Gastroesophageal sphincter (tissue), 4 donors: ENCODE data around the gene BHLHE23. TPM values are rescaled to one million over a fixed set of nuclear protein-coding genes. Genes with fewer than 3 reads are reported as not detected.
"Not testable (repeated sequence)": the region's sequence is repeated elsewhere in the genome, so short reads cannot be mapped to it uniquely, and the experiment has no call there.

ENCODE experiments used
- ATAC-seq: fragments of 150-250 bp; one replicate; pipeline ENCODE4 v1.9.1; 2016; ENCODE audit warnings: mild to moderate bottlenecking, moderate library complexity
- H3K27ac ChIP-seq, 4 donors: fragments of 200-600 bp; sonication (generic) in 3 of 4; 1 replicate in 3 of 4; 2 replicates in 1 of 4; pipeline ENCODE4 v1.5.1; 2016 to 2019
- H3K27me3 ChIP-seq: fragments of 200-600 bp; sonication (generic); one replicate; pipeline ENCODE4 v1.5.1; 2019
- H3K36me3 ChIP-seq, 2 donors: fragments of 200-600 bp; sonication (generic); one replicate each; pipeline ENCODE4 v1.5.1; 2019; ENCODE audit warnings: control low read depth in 1 of 2
- H3K4me1 ChIP-seq, 3 donors: fragments of 200-600 bp; sonication (generic); 1 replicate in 2 of 3; 2 replicates in 1 of 3; pipeline ENCODE4 v1.5.1; 2016 to 2019; ENCODE audit warnings: control low read depth in 2 of 3
- H3K4me3 ChIP-seq, 2 donors: fragments of 200-600 bp; sonication (generic); one replicate each; pipeline ENCODE4 v1.5.1; 2019; ENCODE audit warnings: mild to moderate bottlenecking in 1 of 2, moderate library complexity in 1 of 2
- H3K9me3 ChIP-seq, 3 donors: fragments of 200-600 bp; sonication (generic); one replicate each; pipeline ENCODE4 v1.5.1; 2017 to 2019; ENCODE audit warnings: control low read depth in 2 of 3
- EP300 ChIP-seq: sonication (generic); formaldehyde crosslinking; IDR thresholded peaks from one replicate; pipeline ENCODE4 v1.6.1; 2017; ENCODE audit warnings: antibody characterized with exemption, mild to moderate bottlenecking
- POLR2A ChIP-seq, 2 donors: fragments of 450-650 bp; IDR thresholded peaks; one replicate each; pipeline ENCODE4 v1.6.1; 2017; ENCODE audit warnings: antibody characterized with exemption in 2 of 2, mild to moderate bottlenecking in 2 of 2, moderate library complexity in 1 of 2
- POLR2AphosphoS5 ChIP-seq: sonication (generic); formaldehyde crosslinking; IDR thresholded peaks from one replicate; pipeline ENCODE4 v1.6.1; 2017; ENCODE audit warnings: antibody characterized with exemption
- WGBS, 2 donors: methylation state at CpG; one replicate each; pipeline ENCODE4 v1.1.5; 2018; ENCODE audit warnings: low coverage in 1 of 2; 5-methylcytosine and 5-hydroxymethylcytosine counted together
- total RNA-seq, 4 donors: library from RNA; depleted of rRNA; stranded (reverse); fragments of >200 nt; gene quantifications; one replicate each; pipeline ENCODE4 v1.1.0, GENCODE V29; 2016
- TF ChIP-seq, protein P1 (sequence below), 4 experiments: fragments of 200-600 bp in 2 of 4; fragments of 450-650 bp in 2 of 4; sonication (generic) in 1 of 4; IDR thresholded peaks; one replicate each; pipeline ENCODE4 v1.5.1; 2017 to 2019; ENCODE audit warnings: antibody characterized with exemption in 4 of 4, mild to moderate bottlenecking in 2 of 4, moderate library complexity in 2 of 4

Gene BHLHE23
- total RNA-seq, 4 donors from 2014 or later = not detected

DNA sequence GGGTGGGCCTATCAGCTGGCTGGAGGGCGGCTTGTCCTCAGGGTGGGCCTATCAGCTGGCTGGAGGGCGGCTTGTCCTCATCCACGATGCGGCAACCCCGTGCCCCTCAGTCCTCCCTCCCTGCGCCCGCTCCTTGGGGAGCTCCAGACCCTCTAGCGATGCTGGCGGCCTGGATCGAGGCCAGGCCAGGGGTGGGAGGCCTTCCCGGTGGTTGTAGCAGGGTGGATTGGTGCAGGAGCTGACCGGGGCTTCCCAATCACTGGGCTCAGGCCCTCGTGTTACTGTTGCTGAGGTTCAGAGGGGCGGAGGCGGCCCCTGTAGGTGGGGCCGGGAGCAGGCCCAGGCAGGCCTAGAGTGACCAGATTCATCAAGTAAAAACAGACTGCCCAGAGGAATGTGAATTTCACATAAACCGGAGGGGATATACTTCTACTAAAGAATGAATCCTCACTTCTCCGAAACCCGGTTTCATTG lies 45.4 kb downstream of the BHLHE23 start:
- Histone ChIP-seq H3K9me3 (no peaks in the 10 kb centered on the region), H3K4me3 (no peak overlapping the region), H3K36me3 (peaks cover 0 to 59% of the 10 kb centered on the region in 2 donors), H3K4me1 (no peaks in the 10 kb centered on the region), H3K27me3 (no peaks in the 10 kb centered on the region), H3K27ac (no peak overlapping the region)
- WGBS, 2 donors = 95% methylated on average over 3 of the region's 19 CpGs; no CpG with 5 or more reads in 1 of the 2 donors
- no peak for TF ChIP-seq POLR2AphosphoS5
- TF ChIP-seq EP300 = no peak
- no peak for TF ChIP-seq POLR2A (IDR thresholded peaks at IDR 0.05)
- TF ChIP-seq, protein P1, sequence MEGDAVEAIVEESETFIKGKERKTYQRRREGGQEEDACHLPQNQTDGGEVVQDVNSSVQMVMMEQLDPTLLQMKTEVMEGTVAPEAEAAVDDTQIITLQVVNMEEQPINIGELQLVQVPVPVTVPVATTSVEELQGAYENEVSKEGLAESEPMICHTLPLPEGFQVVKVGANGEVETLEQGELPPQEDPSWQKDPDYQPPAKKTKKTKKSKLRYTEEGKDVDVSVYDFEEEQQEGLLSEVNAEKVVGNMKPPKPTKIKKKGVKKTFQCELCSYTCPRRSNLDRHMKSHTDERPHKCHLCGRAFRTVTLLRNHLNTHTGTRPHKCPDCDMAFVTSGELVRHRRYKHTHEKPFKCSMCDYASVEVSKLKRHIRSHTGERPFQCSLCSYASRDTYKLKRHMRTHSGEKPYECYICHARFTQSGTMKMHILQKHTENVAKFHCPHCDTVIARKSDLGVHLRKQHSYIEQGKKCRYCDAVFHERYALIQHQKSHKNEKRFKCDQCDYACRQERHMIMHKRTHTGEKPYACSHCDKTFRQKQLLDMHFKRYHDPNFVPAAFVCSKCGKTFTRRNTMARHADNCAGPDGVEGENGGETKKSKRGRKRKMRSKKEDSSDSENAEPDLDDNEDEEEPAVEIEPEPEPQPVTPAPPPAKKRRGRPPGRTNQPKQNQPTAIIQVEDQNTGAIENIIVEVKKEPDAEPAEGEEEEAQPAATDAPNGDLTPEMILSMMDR (IDR thresholded peaks at IDR 0.05) = no peak
- ATAC-seq = no peak

DNA sequence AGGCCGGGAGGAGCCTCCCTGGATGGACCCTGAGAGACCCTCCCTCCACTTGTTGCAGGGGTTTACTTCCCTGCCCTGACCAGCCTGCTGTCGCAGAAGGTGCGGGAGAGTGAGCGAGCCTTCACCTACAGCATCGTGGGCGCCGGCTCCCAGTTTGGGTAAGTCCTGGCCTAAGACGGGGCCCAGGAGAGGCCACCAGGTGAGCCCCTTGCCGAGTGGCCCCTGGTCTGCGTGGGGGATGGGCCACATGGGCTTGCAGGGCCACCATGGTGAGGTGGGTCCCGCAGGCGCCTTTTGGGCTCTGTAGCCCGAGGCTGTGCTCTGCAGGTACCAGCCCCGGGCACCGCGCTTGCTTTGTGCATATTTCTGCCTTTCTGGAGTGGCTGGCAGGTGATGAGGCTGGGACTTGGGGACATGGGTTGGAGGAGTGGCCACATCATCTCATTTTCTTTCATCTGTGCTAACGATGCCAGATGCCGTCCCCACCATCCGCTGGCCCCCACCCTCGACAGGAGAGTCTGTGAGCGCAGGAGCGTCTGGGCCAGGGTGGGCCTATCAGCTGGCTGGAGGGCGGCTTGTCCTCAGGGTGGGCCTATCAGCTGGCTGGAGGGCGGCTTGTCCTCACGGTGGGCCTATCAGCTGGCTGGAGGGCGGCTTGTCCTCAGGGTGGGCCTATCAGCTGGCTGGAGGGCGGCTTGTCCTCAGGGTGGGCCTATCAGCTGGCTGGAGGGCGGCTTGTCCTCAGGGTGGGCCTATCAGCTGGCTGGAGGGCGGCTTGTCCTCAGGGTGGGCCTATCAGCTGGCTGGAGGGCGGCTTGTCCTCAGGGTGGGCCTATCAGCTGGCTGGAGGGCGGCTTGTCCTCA lies 46.1 kb downstream of the BHLHE23 start:
- no CpG with 5 or more reads among the region's 31 CpGs for WGBS, 2 donors
- H3K4me3 ChIP-seq, H3K27ac ChIP-seq, H3K9me3 ChIP-seq, ATAC-seq, H3K27me3 ChIP-seq, H3K4me1 ChIP-seq: not testable (repeated sequence)
- H3K36me3 ChIP-seq = peaks cover 0 to 59% of the 10 kb centered on the region in 2 donors

DNA sequence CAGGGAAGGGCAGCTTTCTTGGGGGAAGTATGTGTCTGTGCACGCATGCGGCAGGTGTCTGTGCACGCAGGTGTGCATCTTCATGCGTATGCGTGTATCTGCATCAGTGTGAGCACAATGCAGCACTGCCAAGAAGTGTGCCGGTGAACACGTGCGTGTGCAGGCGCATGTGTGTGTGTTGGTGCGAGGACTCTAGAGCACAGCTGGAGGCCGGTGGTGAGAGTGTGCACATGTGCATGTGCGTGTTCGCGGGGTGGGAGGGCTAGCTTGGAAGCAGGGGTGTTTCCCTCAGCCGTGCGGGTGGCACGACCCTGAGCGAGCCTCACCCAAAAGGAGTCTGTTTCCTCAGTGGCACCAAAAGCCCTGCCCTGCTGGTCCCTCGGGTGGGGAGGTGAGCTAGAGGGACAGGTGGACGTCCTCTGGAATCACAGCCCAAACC lies 46.7 kb downstream of the BHLHE23 start:
- Histone ChIP-seq H3K36me3 (peaks cover 0 to 53% of the 10 kb centered on the region in 2 donors), H3K27me3 (no peaks in the 10 kb centered on the region), H3K9me3 (no peaks in the 10 kb centered on the region), H3K4me3 (no peak overlapping the region), H3K27ac (no peak overlapping the region), H3K4me1 (no peaks in the 10 kb centered on the region)
- TF ChIP-seq EP300 (no peak), POLR2AphosphoS5 (no peak), POLR2A (IDR thresholded peaks at IDR 0.05) (no peak)
- TF ChIP-seq, protein P1 (IDR thresholded peaks at IDR 0.05) = no peak
- 82 to 92% methylated on average over 5 to 7 of the region's 20 CpGs for WGBS, 2 donors
- no peak for ATAC-seq

DNA sequence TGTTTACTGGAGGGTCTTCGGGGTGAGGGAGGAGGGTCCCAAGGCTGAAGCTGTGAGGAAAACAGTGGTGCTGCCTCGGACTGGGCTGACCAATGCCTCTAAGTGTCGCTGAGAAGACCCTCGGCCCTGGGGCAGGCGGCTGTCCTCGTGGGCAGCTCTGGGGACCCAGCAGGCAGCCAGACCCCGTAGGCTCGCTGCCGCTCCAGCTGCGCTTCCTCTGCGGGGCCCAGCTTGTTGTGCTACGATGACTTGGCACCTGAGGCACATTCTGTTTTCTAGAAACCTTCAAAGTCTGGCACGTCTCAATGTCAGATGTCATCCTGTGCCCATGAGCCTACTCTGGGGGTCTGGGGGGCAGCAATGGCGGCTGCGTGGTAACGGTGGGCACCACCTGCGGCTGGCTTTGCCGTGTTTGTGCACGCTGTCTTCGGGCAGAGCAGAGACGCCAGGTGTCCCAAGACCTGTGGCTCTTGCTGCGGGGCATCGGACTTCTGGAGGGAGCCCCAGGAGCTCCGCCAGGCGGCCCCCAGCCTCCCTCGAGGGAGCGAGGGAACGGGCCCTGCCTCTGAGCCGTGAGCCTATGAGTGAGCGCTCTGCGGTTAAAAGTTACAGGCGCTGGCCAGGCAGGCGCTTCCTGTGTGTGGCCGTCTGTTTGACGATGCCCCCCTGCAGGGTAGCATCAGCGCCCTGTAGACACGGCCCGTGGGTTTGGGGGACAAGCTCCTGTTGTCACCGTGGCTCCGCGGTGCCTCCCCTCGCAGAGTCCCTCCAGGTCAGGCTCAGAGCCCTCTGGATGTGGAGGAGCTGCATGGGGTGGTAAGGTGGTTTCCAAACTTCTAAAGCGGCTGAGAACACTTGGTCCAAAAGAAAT lies 47.4 kb downstream of the BHLHE23 start:
- Histone ChIP-seq H3K4me3 (no peak overlapping the region), H3K27me3 (no peaks in the 10 kb centered on the region), H3K4me1 (peaks cover 0 to 6% (median 4%) of the 10 kb centered on the region in 3 donors), H3K9me3 (no peaks in the 10 kb centered on the region), H3K36me3 (peaks cover 0 to 46% of the 10 kb centered on the region in 2 donors), H3K27ac (no peak overlapping the region)
- ATAC-seq = no peak
- TF ChIP-seq, protein P1 (IDR thresholded peaks at IDR 0.05) = no peak
- 30% methylated on average over 2 of the region's 43 CpGs; no CpG with 5 or more reads in 1 of the 2 donors for WGBS, 2 donors

DNA sequence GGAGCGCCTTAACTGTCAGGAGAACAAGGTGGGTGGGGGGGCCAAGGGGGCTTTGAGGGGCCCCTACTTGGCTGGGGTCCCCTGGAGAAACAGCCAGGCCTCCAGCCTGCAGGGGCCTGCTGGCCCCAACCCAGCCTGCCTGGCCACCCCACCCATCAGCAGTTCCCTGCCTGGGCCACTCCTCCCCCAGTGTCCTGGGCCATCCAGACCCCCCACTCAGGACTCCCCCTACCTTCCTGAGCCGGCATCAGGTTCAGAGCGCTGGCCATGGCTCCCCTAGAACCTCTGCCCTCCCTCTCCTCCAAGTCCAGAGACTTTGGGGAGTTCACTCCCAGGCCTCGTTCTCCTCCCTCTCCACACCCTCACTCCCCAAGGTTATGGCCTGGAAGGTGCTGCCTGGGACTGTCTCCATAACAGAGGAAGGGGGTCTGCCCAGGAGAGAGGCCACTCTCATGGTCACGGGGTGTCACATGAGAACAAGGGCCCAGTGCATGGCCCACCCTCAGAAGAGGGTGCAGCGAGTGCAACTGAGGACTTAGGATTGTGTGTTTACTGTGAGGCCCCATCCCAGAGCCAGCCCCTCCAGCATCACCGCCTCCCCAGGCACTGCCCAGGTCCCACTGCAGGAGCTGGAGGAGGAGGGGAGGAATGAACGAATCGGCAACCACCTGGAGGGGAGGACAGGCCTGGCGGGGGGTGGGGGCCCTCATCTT lies 48.2 kb downstream of the BHLHE23 start:
- Histone ChIP-seq H3K4me1 (peaks cover under 1 to 14% (median 12%) of the 10 kb centered on the region in 3 donors), H3K36me3 (peaks cover 0 to 38% of the 10 kb centered on the region in 2 donors), H3K4me3 (no peak overlapping the region), H3K27me3 (no peaks in the 10 kb centered on the region), H3K9me3 (no peaks in the 10 kb centered on the region), H3K27ac (no peak overlapping the region)
- TF ChIP-seq EP300 (no peak), POLR2A (IDR thresholded peaks at IDR 0.05) (no peak), POLR2AphosphoS5 (no peak)
- TF ChIP-seq, protein P1 (IDR thresholded peaks at IDR 0.05) = no peak
- ATAC-seq = no peak
- WGBS, 2 donors = 67% methylated on average over 1 of the region's 10 CpGs; no CpG with 5 or more reads in 1 of the 2 donors
